H9 (cell line): ENCODE measurements around the gene HOXA4. TPM values are rescaled to one million over a fixed set of nuclear protein-coding genes. Genes with fewer than 3 reads are reported as not detected.

Source experiments
- DNase-seq: peaks from one replicate; pipeline ENCODE4 v3.0.0-alpha.2; 2017
- H2AFZ ChIP-seq: one replicate; pipeline ENCODE4 v1.6.1; 2013; ENCODE audit warnings: mild to moderate bottlenecking, low read length, control low read depth, moderate library complexity
- H2AK5ac ChIP-seq: 2 replicates; pipeline ENCODE4 v1.6.1; 2013; ENCODE audit warnings: low read length, control low read depth, mixed read lengths; ENCODE audit not compliant: insufficient read length
- H2BK120ac ChIP-seq: one replicate; pipeline ENCODE4 v1.6.1; 2013; ENCODE audit warnings: low read depth, mild to moderate bottlenecking, low read length, control low read depth, inconsistent platforms; ENCODE audit not compliant: poor library complexity, severe bottlenecking
- H2BK12ac ChIP-seq: 2 replicates; pipeline ENCODE4 v1.6.1; 2013; ENCODE audit warnings: low read length, control low read depth, mixed read lengths, low read depth; ENCODE audit not compliant: insufficient read length
- H2BK15ac ChIP-seq: 2 replicates; pipeline ENCODE4 v1.6.1; 2013; ENCODE audit warnings: low read depth, low read length, control low read depth
- H2BK20ac ChIP-seq: one replicate; pipeline ENCODE4 v1.6.1; 2013; ENCODE audit warnings: low read depth, mild to moderate bottlenecking, low read length, control low read depth, inconsistent platforms; ENCODE audit not compliant: poor library complexity, severe bottlenecking
- H2BK5ac ChIP-seq: 2 replicates; pipeline ENCODE4 v1.6.1; 2013; ENCODE audit warnings: low read length, control low read depth, mixed read lengths; ENCODE audit not compliant: insufficient read length
- H3K14ac ChIP-seq: 2 replicates; pipeline ENCODE4 v1.6.1; 2013; ENCODE audit warnings: low read length, control low read depth; ENCODE audit not compliant: insufficient read depth
- H3K18ac ChIP-seq: 2 replicates; pipeline ENCODE4 v1.6.1; 2013; ENCODE audit warnings: low read depth, mild to moderate bottlenecking, mixed read lengths, low read length, control low read depth; ENCODE audit not compliant: insufficient read length
- H3K23ac ChIP-seq: 2 replicates; pipeline ENCODE4 v1.6.1; 2013; ENCODE audit warnings: low read length, control low read depth, mixed read lengths, low read depth; ENCODE audit not compliant: insufficient read length
- H3K23me2 ChIP-seq: 2 replicates; pipeline ENCODE4 v1.6.1; 2013; ENCODE audit warnings: low read depth, mild to moderate bottlenecking, mixed read lengths, low read length, control low read depth; ENCODE audit not compliant: insufficient read length, poor library complexity, severe bottlenecking
- H3K27ac ChIP-seq: 2 replicates; pipeline ENCODE4 v1.5.1; 2013; ENCODE audit warnings: low read length, control low read depth, mixed read lengths, low read depth; ENCODE audit not compliant: insufficient read length
- H3K27me3 ChIP-seq: 2 replicates; pipeline ENCODE4 v1.6.1; 2013; ENCODE audit warnings: low read length, control low read depth, inconsistent platforms; ENCODE audit not compliant: insufficient read depth
- H3K4ac ChIP-seq: 2 replicates; pipeline ENCODE4 v1.6.1; 2013; ENCODE audit warnings: low read depth, mild to moderate bottlenecking, control low read depth, inconsistent platforms, low read length, moderate library complexity
- H3K4me1 ChIP-seq: 2 replicates; pipeline ENCODE4 v1.6.1; 2013; ENCODE audit warnings: low read length, control low read depth, inconsistent platforms; ENCODE audit not compliant: insufficient read depth
- H3K4me2 ChIP-seq: 2 replicates; pipeline ENCODE4 v1.6.1; 2013; ENCODE audit warnings: low read length, control low read depth, mixed read lengths; ENCODE audit not compliant: insufficient read length, insufficient read depth
- H3K56ac ChIP-seq: 2 replicates; pipeline ENCODE4 v1.6.1; 2013; ENCODE audit warnings: low read depth, mild to moderate bottlenecking, mixed read lengths, low read length, control low read depth; ENCODE audit not compliant: insufficient read length
- H3K79me1 ChIP-seq: 2 replicates; pipeline ENCODE4 v1.6.1; 2013; ENCODE audit warnings: low read depth, mild to moderate bottlenecking, moderate library complexity, low read length, control low read depth, inconsistent platforms; ENCODE audit not compliant: insufficient read depth, poor library complexity, severe bottlenecking
- H3K79me2 ChIP-seq: 2 replicates; pipeline ENCODE4 v1.6.1; 2013; ENCODE audit warnings: low read length, control low read depth, inconsistent platforms; ENCODE audit not compliant: insufficient read depth
- H3K9ac ChIP-seq: 2 replicates; pipeline ENCODE4 v1.6.1; 2013; ENCODE audit warnings: low read length, control low read depth, mixed read lengths; ENCODE audit not compliant: insufficient read length; ENCODE audit errors: extremely low read depth
- H3K9me3 ChIP-seq: one replicate; pipeline ENCODE4 v1.6.1; 2013; ENCODE audit warnings: low read depth, low read length, inconsistent platforms; ENCODE audit not compliant: control insufficient read depth
- H3T11ph ChIP-seq: one replicate; pipeline ENCODE4 v1.6.1; 2013; ENCODE audit warnings: mild to moderate bottlenecking, low read length, control low read depth, inconsistent platforms
- H4K20me1 ChIP-seq: one replicate; pipeline ENCODE4 v1.6.1; 2013; ENCODE audit not compliant: control insufficient read depth, insufficient read length, insufficient read depth
- H4K5ac ChIP-seq: 2 replicates; pipeline ENCODE4 v1.6.1; 2013; ENCODE audit warnings: low read depth, mild to moderate bottlenecking, mixed read lengths, low read length, control low read depth; ENCODE audit not compliant: insufficient read length
- H4K8ac ChIP-seq: replicated peaks from 2 replicates; pipeline ENCODE4 v1.6.1; 2013; ENCODE audit warnings: low read length, control low read depth, mixed read lengths, low read depth; ENCODE audit not compliant: insufficient read length
- H4K91ac ChIP-seq: 2 replicates; pipeline ENCODE4 v1.6.1; 2013; ENCODE audit warnings: low read depth, mild to moderate bottlenecking, moderate library complexity, mixed read lengths, low read length, control low read depth; ENCODE audit not compliant: insufficient read length
- H3K27ac Mint-ChIP-seq, 3 experiments: 2 replicates in 2 of 3; 3 replicates in 1 of 3; pipeline ENCODE4 v1.8.0; 2020 to 2021; ENCODE audit warnings: mixed read lengths in 3 of 3, mild to moderate bottlenecking in 1 of 3, moderate library complexity in 1 of 3
- H3K27me3 Mint-ChIP-seq: 2 replicates; pipeline ENCODE4 v1.8.0; 2021; ENCODE audit warnings: low read depth, mild to moderate bottlenecking, moderate library complexity, mixed read lengths
- H3K36me3 Mint-ChIP-seq, 3 experiments: 2 replicates in 2 of 3; 3 replicates in 1 of 3; pipeline ENCODE4 v1.8.0; 2020 to 2021; ENCODE audit warnings: low read depth in 3 of 3, mixed read lengths in 3 of 3; ENCODE audit not compliant: insufficient read depth in 1 of 3
- H3K4me1 Mint-ChIP-seq, 2 experiments: 2 replicates each; pipeline ENCODE4 v1.8.0; 2020; ENCODE audit warnings: mixed read lengths in 2 of 2
- H3K4me3 Mint-ChIP-seq, 2 experiments: 2 replicates in 1 of 2; 3 replicates in 1 of 2; pipeline ENCODE4 v1.8.0; 2020 to 2021; ENCODE audit warnings: mild to moderate bottlenecking in 2 of 2, mixed read lengths in 2 of 2, moderate library complexity in 1 of 2
- H3K9me3 Mint-ChIP-seq, 2 experiments: 2 replicates in 1 of 2; 3 replicates in 1 of 2; pipeline ENCODE4 v1.8.0; 2020; ENCODE audit warnings: mild to moderate bottlenecking in 2 of 2, mixed read lengths in 2 of 2, moderate library complexity in 1 of 2
- WGBS: extraction: QIAGEN DNeasy Blood & Tissue Kit; methylation state at CpG from one replicate; pipeline ENCODE4 v1.1.7; 2013; ENCODE audit warnings: missing lambda C conversion rate, low lambda C conversion rate, mixed read lengths; ENCODE audit not compliant: insufficient read length; ENCODE audit errors: extremely low coverage; 5-methylcytosine and 5-hydroxymethylcytosine counted together
- total RNA-seq: library from RNA; stranded (reverse); gene quantifications from 2 replicates; pipeline ENCODE4 v1.2.1, GENCODE V29; 2021
- TF ChIP-seq, protein P1 (sequence below): fragments of 200-600 bp; sonication (generic); conservative IDR thresholded peaks from 3 replicates; pipeline ENCODE4 v1.8.0; 2021; ENCODE audit warnings: antibody characterized with exemption, mild to moderate bottlenecking

The HOXA4 gene
- total RNA-seq, 1 experiment from 2014 or later, result not detected

DNA sequence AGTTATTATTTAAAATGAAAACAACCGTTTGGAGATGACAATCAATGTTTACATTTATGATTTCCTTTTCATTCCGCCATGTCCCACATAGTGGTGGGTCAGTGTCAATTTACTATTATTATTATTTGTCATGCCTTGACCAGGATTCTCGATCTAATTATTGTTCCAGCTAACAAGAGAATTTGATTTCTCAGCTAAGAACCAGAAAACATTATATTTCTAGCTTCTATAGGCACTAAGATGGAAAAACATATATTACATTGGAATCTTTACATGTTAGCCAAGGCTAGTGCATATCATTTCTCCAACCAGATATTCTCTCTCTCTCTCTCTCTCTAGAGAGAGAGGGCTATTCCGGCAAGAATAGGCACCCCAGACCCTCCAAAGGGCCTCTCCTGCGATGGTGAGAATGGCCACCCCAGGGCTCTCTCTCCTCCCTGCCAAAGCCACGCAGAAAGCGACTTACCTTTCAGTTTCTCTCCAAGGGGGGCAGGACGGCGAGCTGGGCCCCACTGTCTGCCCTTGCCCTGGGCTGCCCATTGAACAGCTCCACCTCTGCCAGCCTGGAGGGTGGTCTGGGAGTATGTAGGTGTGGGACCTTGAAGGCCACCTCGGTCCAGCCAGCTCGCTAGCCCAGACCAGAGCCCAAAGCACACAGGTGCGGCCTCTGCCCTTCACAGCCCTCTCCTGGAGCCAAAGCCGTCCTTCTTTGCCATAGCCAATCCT, 19.4 kb upstream of the HOXA4 start:
- Mint-ChIP-seq H3K27ac (no peak overlapping the region; a peak in 1 of 7 replicates), H3K4me1 (peaks cover 10 to 26% of the 10 kb centered on the region in 2 experiments), H3K9me3 (peaks cover 22 to 24% of the 10 kb centered on the region in 2 experiments), H3K36me3 (peaks cover 0 to 2% (median 0%) of the 10 kb centered on the region in 3 experiments; a peak in 3 of 7 replicates), H3K4me3 (no peak overlapping the region), H3K27me3 (peaks cover 100% of the 10 kb centered on the region)
- Histone ChIP-seq H3K56ac (no peak overlapping the region), H2BK120ac (no peak overlapping the region), H3K79me1 (no peaks in the 10 kb centered on the region), H4K20me1 (no peaks in the 10 kb centered on the region), H3K9ac (no peak overlapping the region), H2BK20ac (no peak overlapping the region), H2AK5ac (no peak overlapping the region), H2BK12ac (no peak overlapping the region), H3K9me3 (no peaks in the 10 kb centered on the region), H4K8ac (no peak overlapping the region), H3K23me2 (peaks cover 5% of the 10 kb centered on the region), H3T11ph (no peak overlapping the region), H3K27ac (no peak overlapping the region), H3K23ac (no peak overlapping the region), H2AFZ (no peak overlapping the region), H3K4ac (no peak overlapping the region), H3K4me1 (no peaks in the 10 kb centered on the region), H3K4me2 (no peak overlapping the region), H4K91ac (no peak overlapping the region), H2BK5ac (no peak overlapping the region), H3K18ac (no peak overlapping the region), H3K79me2 (no peaks in the 10 kb centered on the region), H3K14ac (no peak overlapping the region), H4K5ac (no peak overlapping the region), H3K27me3 (peaks cover 97% of the 10 kb centered on the region), H2BK15ac (no peak overlapping the region)
- TF ChIP-seq, protein P1, sequence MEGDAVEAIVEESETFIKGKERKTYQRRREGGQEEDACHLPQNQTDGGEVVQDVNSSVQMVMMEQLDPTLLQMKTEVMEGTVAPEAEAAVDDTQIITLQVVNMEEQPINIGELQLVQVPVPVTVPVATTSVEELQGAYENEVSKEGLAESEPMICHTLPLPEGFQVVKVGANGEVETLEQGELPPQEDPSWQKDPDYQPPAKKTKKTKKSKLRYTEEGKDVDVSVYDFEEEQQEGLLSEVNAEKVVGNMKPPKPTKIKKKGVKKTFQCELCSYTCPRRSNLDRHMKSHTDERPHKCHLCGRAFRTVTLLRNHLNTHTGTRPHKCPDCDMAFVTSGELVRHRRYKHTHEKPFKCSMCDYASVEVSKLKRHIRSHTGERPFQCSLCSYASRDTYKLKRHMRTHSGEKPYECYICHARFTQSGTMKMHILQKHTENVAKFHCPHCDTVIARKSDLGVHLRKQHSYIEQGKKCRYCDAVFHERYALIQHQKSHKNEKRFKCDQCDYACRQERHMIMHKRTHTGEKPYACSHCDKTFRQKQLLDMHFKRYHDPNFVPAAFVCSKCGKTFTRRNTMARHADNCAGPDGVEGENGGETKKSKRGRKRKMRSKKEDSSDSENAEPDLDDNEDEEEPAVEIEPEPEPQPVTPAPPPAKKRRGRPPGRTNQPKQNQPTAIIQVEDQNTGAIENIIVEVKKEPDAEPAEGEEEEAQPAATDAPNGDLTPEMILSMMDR, result no peak
- DNase-seq, result no peak
- WGBS, result no CpG with 5 or more reads among the region's 13 CpGs
